C4-2B (cell line): Measurements from ENCODE around the gene LHFPL2.

Experiments used
- ZFX ChIP-seq: fragments of 450-650 bp; IDR thresholded peaks from 2 replicates; pipeline ENCODE4 v1.6.1; 2017
- TF ChIP-seq, protein P1 (sequence below): fragments of 450-650 bp; conservative IDR thresholded peaks from 2 replicates; pipeline ENCODE4 v1.5.1; 2017; ENCODE audit warnings: mild to moderate bottlenecking

DNA sequence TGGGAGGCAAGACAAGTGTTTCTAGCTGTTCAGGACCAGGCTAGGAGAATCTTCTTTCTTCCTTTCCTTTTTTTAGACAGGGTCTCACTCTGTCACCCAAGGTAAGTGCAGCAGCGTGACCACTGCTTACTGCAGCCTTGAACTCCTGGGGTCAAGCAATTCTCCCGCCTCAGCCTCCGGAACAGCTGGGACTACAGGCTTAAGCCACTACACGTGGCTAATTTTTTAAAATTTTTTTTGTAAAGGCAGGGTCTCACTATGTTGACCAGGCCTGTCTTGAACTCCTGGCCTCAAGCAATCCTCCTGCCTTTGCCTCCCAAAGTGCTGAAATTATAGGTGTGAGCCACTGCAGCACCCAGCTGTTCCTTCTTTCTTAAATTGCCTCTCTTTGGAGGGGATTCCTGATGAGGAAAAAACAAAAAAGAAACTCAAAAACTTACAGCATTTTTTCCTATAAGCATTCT lies 53.1 kb downstream of the LHFPL2 start:
- TF ChIP-seq, protein P1, sequence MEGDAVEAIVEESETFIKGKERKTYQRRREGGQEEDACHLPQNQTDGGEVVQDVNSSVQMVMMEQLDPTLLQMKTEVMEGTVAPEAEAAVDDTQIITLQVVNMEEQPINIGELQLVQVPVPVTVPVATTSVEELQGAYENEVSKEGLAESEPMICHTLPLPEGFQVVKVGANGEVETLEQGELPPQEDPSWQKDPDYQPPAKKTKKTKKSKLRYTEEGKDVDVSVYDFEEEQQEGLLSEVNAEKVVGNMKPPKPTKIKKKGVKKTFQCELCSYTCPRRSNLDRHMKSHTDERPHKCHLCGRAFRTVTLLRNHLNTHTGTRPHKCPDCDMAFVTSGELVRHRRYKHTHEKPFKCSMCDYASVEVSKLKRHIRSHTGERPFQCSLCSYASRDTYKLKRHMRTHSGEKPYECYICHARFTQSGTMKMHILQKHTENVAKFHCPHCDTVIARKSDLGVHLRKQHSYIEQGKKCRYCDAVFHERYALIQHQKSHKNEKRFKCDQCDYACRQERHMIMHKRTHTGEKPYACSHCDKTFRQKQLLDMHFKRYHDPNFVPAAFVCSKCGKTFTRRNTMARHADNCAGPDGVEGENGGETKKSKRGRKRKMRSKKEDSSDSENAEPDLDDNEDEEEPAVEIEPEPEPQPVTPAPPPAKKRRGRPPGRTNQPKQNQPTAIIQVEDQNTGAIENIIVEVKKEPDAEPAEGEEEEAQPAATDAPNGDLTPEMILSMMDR: no peak
- TF ChIP-seq ZFX: no peak
